ENCODE results near the gene STIM2.

DNA sequence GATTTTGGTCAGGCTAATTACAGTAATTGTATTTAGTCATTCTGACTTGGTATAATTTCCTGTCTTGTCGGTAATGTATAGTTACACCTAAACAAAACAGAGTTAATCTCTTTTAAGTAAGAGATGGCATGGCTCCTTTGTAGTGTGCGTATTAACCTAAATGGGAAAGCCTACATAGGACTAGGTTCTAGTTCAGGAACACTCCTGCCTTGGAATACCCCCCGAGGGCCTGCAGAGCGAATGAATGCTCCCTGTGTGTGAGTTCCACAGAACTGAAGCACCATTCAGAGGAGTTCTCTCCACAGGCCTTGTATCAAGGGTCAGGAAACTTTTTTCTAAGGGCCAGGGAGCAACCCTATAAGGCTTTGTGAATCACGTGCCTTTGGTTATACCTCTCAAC lies 44.9 kb upstream of the STIM2 start:
- TF ChIP-seq, protein P1, sequence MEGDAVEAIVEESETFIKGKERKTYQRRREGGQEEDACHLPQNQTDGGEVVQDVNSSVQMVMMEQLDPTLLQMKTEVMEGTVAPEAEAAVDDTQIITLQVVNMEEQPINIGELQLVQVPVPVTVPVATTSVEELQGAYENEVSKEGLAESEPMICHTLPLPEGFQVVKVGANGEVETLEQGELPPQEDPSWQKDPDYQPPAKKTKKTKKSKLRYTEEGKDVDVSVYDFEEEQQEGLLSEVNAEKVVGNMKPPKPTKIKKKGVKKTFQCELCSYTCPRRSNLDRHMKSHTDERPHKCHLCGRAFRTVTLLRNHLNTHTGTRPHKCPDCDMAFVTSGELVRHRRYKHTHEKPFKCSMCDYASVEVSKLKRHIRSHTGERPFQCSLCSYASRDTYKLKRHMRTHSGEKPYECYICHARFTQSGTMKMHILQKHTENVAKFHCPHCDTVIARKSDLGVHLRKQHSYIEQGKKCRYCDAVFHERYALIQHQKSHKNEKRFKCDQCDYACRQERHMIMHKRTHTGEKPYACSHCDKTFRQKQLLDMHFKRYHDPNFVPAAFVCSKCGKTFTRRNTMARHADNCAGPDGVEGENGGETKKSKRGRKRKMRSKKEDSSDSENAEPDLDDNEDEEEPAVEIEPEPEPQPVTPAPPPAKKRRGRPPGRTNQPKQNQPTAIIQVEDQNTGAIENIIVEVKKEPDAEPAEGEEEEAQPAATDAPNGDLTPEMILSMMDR (IDR thresholded peaks at IDR 0.05): no peak
- TF ChIP-seq POLR2A (IDR thresholded peaks at IDR 0.05): no peak

Data from right lobe of liver (tissue), 4 donors.